ENCODE data around the gene POU3F1.

DNA sequence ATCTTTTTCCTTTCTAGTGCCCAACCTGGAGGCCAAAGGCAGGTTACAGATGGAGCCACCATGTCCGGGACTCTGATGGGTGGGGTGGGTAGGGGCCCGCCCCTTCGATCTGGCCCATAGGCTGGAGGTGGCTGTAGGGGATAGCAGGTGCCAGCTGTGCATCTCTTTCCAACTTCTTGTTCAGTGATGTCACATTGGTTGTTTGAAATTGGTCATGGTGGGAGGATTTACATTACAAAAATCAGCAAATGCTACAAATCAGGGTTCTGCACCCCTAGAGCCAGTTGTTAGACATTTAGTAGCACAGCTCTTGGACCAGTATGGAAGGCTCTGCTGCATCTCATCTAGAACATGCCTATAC lies 22.4 kb upstream of the POU3F1 start:
- TF ChIP-seq, protein P1, sequence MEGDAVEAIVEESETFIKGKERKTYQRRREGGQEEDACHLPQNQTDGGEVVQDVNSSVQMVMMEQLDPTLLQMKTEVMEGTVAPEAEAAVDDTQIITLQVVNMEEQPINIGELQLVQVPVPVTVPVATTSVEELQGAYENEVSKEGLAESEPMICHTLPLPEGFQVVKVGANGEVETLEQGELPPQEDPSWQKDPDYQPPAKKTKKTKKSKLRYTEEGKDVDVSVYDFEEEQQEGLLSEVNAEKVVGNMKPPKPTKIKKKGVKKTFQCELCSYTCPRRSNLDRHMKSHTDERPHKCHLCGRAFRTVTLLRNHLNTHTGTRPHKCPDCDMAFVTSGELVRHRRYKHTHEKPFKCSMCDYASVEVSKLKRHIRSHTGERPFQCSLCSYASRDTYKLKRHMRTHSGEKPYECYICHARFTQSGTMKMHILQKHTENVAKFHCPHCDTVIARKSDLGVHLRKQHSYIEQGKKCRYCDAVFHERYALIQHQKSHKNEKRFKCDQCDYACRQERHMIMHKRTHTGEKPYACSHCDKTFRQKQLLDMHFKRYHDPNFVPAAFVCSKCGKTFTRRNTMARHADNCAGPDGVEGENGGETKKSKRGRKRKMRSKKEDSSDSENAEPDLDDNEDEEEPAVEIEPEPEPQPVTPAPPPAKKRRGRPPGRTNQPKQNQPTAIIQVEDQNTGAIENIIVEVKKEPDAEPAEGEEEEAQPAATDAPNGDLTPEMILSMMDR (conservative IDR thresholded peaks at IDR 0.05), result no peak
- TF ChIP-seq ZFX (IDR thresholded peaks at IDR 0.05), result no peak

All from C4-2B (cell line).